HG03558 (cell line): Measurements from ENCODE around the gene MGAT5B.

Experiments used
- ATAC-seq: cut with Tn5 transposase; IDR thresholded peaks from one replicate; pipeline ENCODE4 v1.9.1; 2021; ENCODE audit warnings: moderate number of reproducible peaks; ENCODE audit not compliant: unreplicated experiment; ENCODE audit errors: extremely low read depth

Gene MGAT5B

DNA sequence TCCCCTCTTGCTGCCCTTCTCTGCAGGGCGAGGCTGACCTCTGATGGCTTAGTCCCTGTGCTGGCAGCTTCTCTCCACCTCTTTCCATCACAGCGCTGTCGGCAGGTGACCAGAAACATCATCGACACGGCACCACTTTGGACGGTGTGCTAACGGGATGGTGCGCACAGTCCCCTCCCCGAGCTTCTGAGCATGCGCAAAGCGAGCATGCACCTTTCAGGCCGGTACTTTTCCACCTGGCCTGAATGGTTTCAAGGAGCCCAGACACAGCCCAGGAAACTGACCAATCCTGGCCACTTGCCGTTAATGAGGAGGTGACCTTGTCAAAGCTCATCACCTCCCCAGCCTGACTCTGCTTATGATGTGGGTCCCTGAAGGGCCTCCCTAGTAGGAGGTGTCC, 54.8 kb downstream of the MGAT5B start:
- no peak for ATAC-seq

DNA sequence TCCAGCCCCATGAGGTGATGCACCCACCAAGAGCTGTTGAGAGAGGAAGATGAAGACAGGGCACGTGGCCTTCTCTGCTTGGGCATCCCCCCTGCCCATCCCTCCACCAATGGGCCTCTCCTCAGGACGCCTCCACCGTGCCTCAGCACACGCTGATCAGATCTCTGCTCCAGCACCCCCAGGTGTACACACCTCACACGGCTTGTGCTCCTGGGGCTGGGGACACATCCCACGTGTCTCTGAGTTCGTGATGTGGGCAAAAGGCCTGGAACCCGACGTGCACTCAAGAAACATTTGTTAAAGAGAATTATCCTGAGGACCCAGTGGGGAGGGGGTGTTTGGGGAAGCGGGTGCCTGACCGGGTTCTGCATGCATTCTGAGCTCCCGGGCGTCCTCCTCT, 55.3 kb downstream of the MGAT5B start:
- ATAC-seq = no peak

DNA sequence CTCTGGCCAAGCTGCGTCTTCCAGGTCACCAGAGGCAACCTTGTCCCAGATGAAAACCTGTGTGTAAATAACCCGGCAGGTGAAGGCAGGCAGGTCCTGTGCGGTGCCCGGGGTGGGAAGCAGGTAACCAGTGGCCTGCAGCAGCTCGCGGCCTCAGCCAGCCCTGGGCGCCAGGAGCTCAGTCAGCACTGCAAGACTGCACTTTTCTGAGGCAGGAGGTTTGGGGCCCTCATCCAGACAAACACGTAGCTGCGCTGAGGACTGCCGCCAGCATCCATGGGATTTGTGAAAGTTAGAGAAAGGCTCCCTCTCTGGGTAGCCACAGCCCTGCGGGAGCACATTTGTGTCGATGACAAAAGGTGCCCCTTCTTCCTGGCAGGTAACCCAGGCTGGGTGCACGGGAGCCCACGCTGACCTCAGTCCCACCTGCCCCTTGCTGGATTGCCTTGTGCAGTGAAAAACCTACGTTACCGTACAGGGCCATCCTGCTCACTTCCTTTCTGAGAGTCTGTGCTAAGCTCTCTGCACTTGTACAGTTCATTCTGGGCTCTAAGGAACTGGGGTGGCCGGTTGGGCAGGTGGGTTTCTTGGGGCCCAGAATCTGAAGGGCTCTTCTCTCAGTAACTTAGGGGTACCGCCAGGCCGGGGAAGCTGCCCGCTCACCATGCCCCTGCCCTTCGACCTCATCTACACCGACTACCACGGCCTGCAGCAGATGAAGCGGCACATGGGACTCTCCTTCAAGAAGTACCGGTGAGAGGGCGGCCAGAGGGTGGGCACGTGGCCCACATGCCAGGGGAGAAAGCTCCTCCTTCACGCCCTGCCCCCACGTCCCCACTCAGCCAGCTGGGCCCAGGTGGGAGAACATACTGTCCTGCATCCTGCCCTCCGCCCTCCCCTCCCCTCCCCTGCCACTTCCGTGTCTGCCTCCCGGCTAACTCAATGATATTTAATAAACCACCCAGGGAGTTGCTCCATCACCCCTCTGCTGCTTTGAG, 56.4 kb downstream of the MGAT5B start:
- ATAC-seq = no peak

GRCh38 chr17:76925441-76925891, 57.3 kb downstream of the MGAT5B start:
- no peak for ATAC-seq

GRCh38 chr17:76926237-76926866, 58.1 kb downstream of the MGAT5B start:
- no peak for ATAC-seq

DNA sequence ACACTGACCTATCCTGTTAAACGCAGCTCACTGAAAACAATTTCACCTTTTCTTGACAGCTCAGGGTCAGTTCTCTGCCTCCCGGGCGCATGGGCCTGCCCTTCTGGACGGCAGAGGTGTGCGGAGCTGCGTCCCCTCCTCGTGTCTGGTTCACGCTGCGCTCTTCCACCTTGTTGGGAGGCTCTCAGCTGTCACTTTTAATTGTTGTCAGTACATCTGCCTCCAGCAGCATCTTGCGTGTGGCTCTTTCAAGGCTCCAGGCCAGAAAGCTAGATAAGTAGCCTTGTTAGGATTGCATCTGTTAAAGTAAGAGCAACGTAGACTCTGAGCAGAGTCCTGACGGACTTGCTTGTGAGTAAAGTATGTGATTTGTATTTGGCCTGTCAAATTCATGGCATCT, 59.4 kb downstream of the MGAT5B start:
- ATAC-seq = no peak

DNA sequence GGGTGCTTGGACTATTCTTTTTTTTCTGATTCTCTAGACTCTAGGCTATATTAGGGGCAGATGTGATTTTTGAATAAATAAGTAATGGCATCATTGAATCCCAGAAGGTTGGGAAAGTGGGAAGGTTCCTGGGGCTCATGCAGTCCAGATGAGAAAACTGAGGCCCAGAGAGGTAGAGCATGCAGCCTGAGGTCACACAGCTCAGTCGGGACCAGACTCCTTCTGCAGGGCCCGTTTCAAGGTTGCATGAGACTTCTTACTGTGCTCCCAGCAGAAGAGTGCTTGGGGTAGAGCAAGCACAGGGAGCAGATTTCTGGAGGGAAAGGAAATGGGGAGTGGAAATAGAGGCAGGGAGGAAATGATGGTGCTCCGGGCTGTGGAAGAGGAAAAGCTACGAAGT, 59.8 kb downstream of the MGAT5B start:
- no peak for ATAC-seq

GRCh38 chr17:76929148-76929547, 60.9 kb downstream of the MGAT5B start:
- no peak for ATAC-seq

GRCh38 chr17:76929601-76930000, 61.4 kb downstream of the MGAT5B start:
- no peak for ATAC-seq

- no peak for ATAC-seq
Observed at GRCh38 chr17:76930107-76930506, 61.9 kb downstream of the MGAT5B start.

- ATAC-seq = no peak
Observed at GRCh38 chr17:76932402-76933333, 64.5 kb downstream of the MGAT5B start.

- no peak for ATAC-seq
Observed at GRCh38 chr17:76934561-76935320, 66.5 kb downstream of the MGAT5B start.

GRCh38 chr17:76935331-76935730, 67.1 kb downstream of the MGAT5B start:
- ATAC-seq = no peak

- no peak for ATAC-seq
Observed at GRCh38 chr17:76937238-76937637, 69.0 kb downstream of the MGAT5B start.

GRCh38 chr17:76938009-76938408, 69.8 kb downstream of the MGAT5B start:
- no peak for ATAC-seq

- ATAC-seq = no peak
Observed at GRCh38 chr17:76940295-76940694, 72.1 kb downstream of the MGAT5B start.

DNA sequence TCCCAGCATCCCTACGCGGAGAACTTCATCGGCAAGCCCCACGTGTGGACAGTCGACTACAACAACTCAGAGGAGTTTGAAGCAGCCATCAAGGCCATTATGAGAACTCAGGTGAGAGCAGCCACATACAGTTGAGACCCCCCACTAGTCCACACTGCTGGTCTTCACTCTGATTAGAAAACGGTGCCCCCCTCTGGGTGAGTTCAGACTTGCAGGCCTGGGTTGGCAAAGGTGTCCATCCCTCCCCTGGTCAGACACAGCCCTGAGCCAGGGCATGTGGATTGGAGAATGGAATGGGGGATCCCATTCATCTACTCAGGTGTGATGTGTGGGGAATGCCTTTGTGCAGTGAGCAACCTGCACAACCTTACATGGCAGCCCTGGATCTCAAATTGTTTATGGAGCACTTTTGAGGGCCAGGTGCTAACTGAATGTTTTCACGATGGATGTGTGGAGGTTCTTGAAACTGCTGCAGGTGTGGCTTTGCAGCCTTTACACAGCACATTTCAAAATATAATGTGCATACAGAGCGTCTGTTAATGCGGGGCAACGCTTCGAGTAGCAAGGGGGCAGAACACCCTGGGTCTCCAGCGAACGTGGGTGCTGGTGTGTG, 72.6 kb downstream of the MGAT5B start:
- no peak for ATAC-seq

- ATAC-seq = no peak
Observed at GRCh38 chr17:76943202-76943601, 75.0 kb downstream of the MGAT5B start.

DNA sequence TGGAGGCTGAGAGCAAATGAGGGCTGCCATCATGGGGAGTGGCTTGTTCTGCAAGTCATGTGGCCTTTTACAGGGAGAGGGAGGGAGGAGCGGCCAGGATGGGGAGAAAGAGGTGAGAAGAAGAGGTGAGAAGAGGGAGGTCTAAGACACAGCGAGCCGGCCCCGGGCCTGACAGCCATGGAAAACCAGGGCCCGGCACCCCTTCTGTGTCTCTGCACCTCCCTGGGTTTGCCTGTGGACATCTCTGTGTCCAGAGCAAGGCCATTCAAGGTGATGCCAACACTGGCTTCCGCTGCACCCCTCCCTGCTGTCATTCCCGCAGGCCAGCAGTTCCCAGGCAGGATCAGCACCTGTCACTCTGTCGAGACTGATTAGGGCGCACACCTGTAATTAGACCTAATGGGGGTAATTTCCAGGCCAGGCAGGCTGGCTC, 75.6 kb downstream of the MGAT5B start:
- no peak for ATAC-seq
